ENCODE results near the gene SLC16A13. TPM values are rescaled to one million over a fixed set of nuclear protein-coding genes. Genes with fewer than 3 reads are reported as not detected.
"Not testable (repeated sequence)": the region's sequence is repeated elsewhere in the genome, so short reads cannot be mapped to it uniquely, and the experiment has no call there.

Gene SLC16A13
- total RNA-seq, 1 donor from 2014 or later, result 3.4 TPM

DNA sequence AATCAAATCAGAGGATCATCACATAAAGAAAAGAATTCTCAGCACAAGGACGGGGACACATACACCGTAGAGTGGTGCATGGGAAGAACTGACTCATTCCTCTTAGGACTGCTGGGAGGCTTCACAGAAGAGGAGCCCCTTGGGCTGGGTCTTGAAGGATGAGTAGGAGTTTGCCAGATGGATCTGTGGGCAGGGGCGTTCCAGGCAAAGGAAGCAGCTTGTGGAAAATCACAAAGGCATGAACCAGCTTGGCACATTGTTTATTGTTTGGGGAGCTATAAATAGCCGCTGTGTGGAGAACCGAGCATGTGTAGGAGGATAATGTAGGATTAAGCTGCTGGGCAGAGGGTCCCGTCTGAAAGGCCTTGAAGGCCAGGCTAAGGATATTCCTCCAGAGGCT lies 13.2 kb downstream of the SLC16A13 start:
- no peaks in the 10 kb centered on the region for H3K36me3 ChIP-seq (ENCODE audit: control insufficient read depth, insufficient read depth, low read length)
- TF ChIP-seq, protein P1, sequence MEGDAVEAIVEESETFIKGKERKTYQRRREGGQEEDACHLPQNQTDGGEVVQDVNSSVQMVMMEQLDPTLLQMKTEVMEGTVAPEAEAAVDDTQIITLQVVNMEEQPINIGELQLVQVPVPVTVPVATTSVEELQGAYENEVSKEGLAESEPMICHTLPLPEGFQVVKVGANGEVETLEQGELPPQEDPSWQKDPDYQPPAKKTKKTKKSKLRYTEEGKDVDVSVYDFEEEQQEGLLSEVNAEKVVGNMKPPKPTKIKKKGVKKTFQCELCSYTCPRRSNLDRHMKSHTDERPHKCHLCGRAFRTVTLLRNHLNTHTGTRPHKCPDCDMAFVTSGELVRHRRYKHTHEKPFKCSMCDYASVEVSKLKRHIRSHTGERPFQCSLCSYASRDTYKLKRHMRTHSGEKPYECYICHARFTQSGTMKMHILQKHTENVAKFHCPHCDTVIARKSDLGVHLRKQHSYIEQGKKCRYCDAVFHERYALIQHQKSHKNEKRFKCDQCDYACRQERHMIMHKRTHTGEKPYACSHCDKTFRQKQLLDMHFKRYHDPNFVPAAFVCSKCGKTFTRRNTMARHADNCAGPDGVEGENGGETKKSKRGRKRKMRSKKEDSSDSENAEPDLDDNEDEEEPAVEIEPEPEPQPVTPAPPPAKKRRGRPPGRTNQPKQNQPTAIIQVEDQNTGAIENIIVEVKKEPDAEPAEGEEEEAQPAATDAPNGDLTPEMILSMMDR (IDR thresholded peaks at IDR 0.05; ENCODE audit: insufficient read depth, low read length, poor library complexity, severe bottlenecking), result no peak
- no peak for DNase-seq (ENCODE audit: low read depth)
- H3K4me3 ChIP-seq (ENCODE audit: low read depth, low read length), result no peak overlapping the region
- H3K27me3 ChIP-seq (ENCODE audit: control insufficient read depth, insufficient read depth, low read length), result peaks cover 11% of the 10 kb centered on the region

DNA sequence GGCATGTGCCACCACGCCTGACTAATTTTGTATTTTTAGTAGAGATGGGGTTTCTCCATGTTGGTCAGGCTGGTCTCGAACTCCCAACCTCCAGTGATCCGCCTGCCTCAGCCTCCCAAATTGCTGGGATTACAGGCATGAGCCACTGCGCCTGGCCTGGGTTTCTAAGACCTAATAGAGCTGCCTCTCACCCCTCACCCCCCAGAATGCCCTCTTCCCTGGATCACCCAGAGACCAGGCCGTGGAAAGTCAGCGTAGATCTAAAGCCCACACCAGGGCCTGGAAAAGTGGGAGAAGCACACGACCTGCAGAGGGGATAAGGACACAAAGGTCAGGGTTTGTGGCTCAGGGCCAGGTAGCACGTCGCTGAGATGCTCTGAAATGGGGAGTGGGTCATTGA lies 14.8 kb downstream of the SLC16A13 start:
- not testable (repeated sequence) for H3K4me3 ChIP-seq (ENCODE audit: low read depth, low read length); H3K36me3 ChIP-seq (ENCODE audit: control insufficient read depth, insufficient read depth, low read length); H3K27me3 ChIP-seq (ENCODE audit: control insufficient read depth, insufficient read depth, low read length); DNase-seq (ENCODE audit: low read depth)

DNA sequence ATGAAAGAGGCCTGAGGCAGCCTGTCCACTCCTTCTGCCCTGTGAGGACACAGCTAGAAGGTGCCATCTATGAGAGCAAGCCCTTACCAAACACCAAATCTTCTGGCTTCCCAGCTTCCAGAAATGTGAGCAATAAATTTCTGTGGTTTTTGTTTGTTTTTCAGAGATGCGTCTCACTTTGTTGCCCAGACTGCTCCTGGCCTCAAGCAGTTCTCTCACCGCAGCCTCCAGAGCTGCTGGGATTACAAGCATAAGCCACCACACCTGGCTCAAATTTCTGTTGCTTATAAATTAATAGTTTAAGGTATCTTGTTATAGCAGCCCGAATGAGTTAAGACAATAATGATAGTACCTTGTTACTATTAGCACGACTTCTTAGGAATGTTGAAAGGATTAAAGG lies 20.6 kb downstream of the SLC16A13 start:
- TF ChIP-seq, protein P1 (IDR thresholded peaks at IDR 0.05; ENCODE audit: insufficient read depth, low read length, poor library complexity, severe bottlenecking), result no peak
- Histone ChIP-seq H3K36me3 (ENCODE audit: control insufficient read depth, insufficient read depth, low read length) (no peaks in the 10 kb centered on the region), H3K4me3 (ENCODE audit: low read depth, low read length) (no peak overlapping the region), H3K27me3 (ENCODE audit: control insufficient read depth, insufficient read depth, low read length) (peaks cover 2% of the 10 kb centered on the region)
- no peak for DNase-seq (ENCODE audit: low read depth)

DNA sequence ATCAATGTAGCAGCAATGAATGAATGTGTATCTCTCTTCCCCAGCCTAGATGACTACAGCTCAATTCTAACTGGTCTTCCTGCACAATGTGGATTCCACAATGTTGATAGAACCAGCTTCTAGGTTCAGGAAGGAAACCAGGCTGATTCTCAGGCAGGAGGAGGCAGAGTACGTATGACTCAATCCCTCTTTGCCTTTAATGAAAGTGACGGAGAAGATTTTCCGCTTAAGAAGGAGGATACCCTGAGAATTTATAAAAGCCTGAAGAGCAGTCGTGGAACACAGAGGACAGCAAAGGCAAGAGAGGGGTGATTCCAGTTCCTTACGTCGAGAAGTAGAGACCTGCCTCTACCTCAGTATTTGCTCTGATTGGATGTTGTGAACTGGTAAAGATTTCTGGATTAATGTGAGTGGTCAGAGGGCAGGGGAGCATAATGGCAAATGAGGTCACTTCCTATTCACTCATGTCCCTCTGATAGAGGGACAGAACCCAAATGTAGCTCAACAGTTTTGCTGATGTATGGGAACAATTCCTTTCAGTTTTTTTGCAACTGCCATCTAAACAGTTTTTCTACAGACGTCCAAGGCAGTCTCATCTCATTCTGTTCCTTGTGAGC lies 23.1 kb downstream of the SLC16A13 start:
- no peak for DNase-seq (ENCODE audit: low read depth)
- no peaks in the 10 kb centered on the region for H3K36me3 ChIP-seq (ENCODE audit: control insufficient read depth, insufficient read depth, low read length)
- peaks cover under 1% of the 10 kb centered on the region for H3K27me3 ChIP-seq (ENCODE audit: control insufficient read depth, insufficient read depth, low read length)
- H3K4me3 ChIP-seq (ENCODE audit: low read depth, low read length), result no peak overlapping the region
- TF ChIP-seq, protein P1 (IDR thresholded peaks at IDR 0.05; ENCODE audit: insufficient read depth, low read length, poor library complexity, severe bottlenecking), result no peak

DNA sequence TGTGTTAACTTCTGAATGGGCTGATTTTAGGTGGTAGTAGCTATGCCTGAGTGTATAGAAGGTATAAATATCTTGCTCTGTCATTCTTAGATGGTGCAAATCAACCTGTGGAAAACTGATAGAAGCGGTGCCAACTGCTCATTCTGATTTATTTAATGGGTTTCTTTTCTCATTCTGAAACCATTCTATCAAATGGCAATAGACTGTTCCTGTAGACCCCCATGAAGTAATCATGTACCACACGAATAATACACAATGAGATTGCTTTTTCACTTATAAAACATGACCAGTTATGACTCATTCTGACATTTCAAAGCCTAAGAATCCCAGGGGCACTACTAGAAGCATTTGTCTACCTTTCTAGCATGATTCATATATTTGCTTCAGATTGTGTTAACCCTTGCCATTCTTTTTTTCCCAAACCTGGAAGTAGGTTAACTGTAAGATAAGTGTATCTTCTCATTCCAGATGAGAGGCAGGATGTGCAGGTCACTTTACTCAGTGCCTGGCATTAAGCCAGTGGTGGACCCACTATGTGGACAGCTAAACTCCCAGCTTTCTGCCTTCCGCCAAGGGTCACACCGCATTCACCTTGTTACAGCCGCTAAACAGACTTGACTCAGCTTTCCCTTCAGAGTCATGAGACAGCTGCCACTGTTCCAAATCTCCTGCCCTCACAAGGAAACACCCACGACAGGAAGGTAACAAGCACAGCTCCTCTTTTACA lies 24.5 kb downstream of the SLC16A13 start:
- TF ChIP-seq, protein P1 (IDR thresholded peaks at IDR 0.05; ENCODE audit: insufficient read depth, low read length, poor library complexity, severe bottlenecking), result no peak
- H3K4me3 ChIP-seq (ENCODE audit: low read depth, low read length), result no peak overlapping the region
- no peaks in the 10 kb centered on the region for H3K27me3 ChIP-seq (ENCODE audit: control insufficient read depth, insufficient read depth, low read length)
- peak; percentile 94 for DNase-seq (ENCODE audit: low read depth)
- H3K36me3 ChIP-seq (ENCODE audit: control insufficient read depth, insufficient read depth, low read length), result no peaks in the 10 kb centered on the region

DNA sequence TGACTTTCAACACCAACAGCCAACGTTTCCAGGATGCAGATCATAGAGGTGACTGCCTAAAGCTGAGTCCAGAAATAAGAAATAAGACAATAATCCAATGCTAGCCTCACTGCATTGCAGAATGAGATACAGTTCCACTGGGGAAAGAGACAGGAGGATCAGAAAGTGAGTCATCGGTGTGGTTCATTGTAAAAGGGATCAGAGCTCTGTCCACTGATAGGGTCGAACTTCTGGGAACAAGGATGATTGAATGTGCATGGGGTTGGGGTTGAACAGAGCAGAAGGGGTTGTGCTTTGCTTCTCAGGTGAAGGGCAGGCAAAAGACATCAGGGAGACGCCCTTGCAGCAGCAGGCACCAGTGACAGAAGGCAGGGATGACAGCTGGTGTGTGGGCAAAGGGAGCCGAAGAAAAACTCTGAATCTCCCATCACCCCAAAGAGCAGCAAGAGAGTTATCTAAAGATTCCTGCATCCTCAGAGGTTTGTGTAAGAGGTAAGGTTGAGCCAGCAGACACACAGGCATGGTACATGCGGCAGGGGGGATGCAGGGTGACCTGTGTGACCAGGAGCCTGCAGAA lies 27.8 kb downstream of the SLC16A13 start:
- no peaks in the 10 kb centered on the region for H3K27me3 ChIP-seq (ENCODE audit: control insufficient read depth, insufficient read depth, low read length)
- no peak for DNase-seq (ENCODE audit: low read depth)
- no peak overlapping the region for H3K4me3 ChIP-seq (ENCODE audit: low read depth, low read length)
- no peaks in the 10 kb centered on the region for H3K36me3 ChIP-seq (ENCODE audit: control insufficient read depth, insufficient read depth, low read length)
- TF ChIP-seq, protein P1 (IDR thresholded peaks at IDR 0.05; ENCODE audit: insufficient read depth, low read length, poor library complexity, severe bottlenecking), result no peak
